Trophoblast cell (in vitro differentiated cells and primary cell): Measurements from ENCODE around the gene MAGED4B.
"Not testable (repeated sequence)": the region's sequence is repeated elsewhere in the genome, so short reads cannot be mapped to it uniquely, and the experiment has no call there.

Experiments used
- DNase-seq, 2 donors: peaks; one replicate each; pipeline ENCODE4 v3.0.0-alpha.2; 2016
- H2AFZ ChIP-seq: 2 replicates; pipeline ENCODE4 v1.6.1; 2013; ENCODE audit warnings: low read length, moderate library complexity, mild to moderate bottlenecking; ENCODE audit not compliant: insufficient read depth, poor library complexity
- H2AK5ac ChIP-seq: 2 replicates; pipeline ENCODE4 v1.6.1; 2013; ENCODE audit warnings: mild to moderate bottlenecking, low read length
- H2BK120ac ChIP-seq: 2 replicates; pipeline ENCODE4 v1.6.1; 2013; ENCODE audit warnings: low read length, mild to moderate bottlenecking, moderate library complexity; ENCODE audit not compliant: insufficient read depth, poor library complexity
- H2BK12ac ChIP-seq: 2 replicates; pipeline ENCODE4 v1.6.1; 2013; ENCODE audit warnings: mild to moderate bottlenecking, low read length, moderate library complexity
- H2BK5ac ChIP-seq: 2 replicates; pipeline ENCODE4 v1.6.1; 2013; ENCODE audit warnings: low read length, low read depth, moderate library complexity, mild to moderate bottlenecking; ENCODE audit not compliant: poor library complexity
- H3K14ac ChIP-seq: 2 replicates; pipeline ENCODE4 v1.6.1; 2013; ENCODE audit warnings: mild to moderate bottlenecking, low read length
- H3K18ac ChIP-seq: 2 replicates; pipeline ENCODE4 v1.6.1; 2013; ENCODE audit warnings: mild to moderate bottlenecking, low read length
- H3K23ac ChIP-seq: 2 replicates; pipeline ENCODE4 v1.6.1; 2013; ENCODE audit warnings: low read length
- H3K27ac ChIP-seq: 2 replicates; pipeline ENCODE4 v1.5.1; 2013; ENCODE audit warnings: low read depth, mild to moderate bottlenecking, inconsistent platforms, low read length, moderate library complexity
- H3K27me3 ChIP-seq: 2 replicates; pipeline ENCODE4 v1.6.1; 2013; ENCODE audit warnings: inconsistent platforms, mild to moderate bottlenecking, low read length, moderate library complexity; ENCODE audit not compliant: insufficient read depth
- H3K36me3 ChIP-seq, 2 experiments: 1 replicate in 1 of 2; 2 replicates in 1 of 2; pipeline ENCODE4 v1.6.1; 2013; ENCODE audit warnings: low read length in 2 of 2, mild to moderate bottlenecking in 2 of 2, moderate library complexity in 1 of 2; ENCODE audit not compliant: insufficient read depth in 2 of 2, control insufficient read depth in 1 of 2
- H3K4ac ChIP-seq: 2 replicates; pipeline ENCODE4 v1.6.1; 2013; ENCODE audit warnings: low read depth, mild to moderate bottlenecking, low read length, moderate library complexity
- H3K4me1 ChIP-seq, 2 experiments: 1 replicate in 1 of 2; 2 replicates in 1 of 2; pipeline ENCODE4 v1.6.1; 2013; ENCODE audit warnings: low read length in 2 of 2, mild to moderate bottlenecking in 2 of 2, moderate library complexity in 1 of 2; ENCODE audit not compliant: insufficient read depth in 2 of 2, control insufficient read depth in 1 of 2
- H3K4me2 ChIP-seq: 2 replicates; pipeline ENCODE4 v1.6.1; 2013; ENCODE audit warnings: inconsistent platforms, mild to moderate bottlenecking, low read length, moderate library complexity
- H3K4me3 ChIP-seq: 2 replicates; pipeline ENCODE4 v1.5.1; 2013; ENCODE audit warnings: mild to moderate bottlenecking, low read depth, low read length, inconsistent platforms
- H3K79me1 ChIP-seq: one replicate; pipeline ENCODE4 v1.6.1; 2013; ENCODE audit warnings: low read length
- H3K79me2 ChIP-seq: 2 replicates; pipeline ENCODE4 v1.6.1; 2013; ENCODE audit warnings: low read length, mild to moderate bottlenecking; ENCODE audit not compliant: control insufficient read depth, insufficient read depth, poor library complexity
- H3K9ac ChIP-seq: 2 replicates; pipeline ENCODE4 v1.6.1; 2013; ENCODE audit warnings: mild to moderate bottlenecking, low read length
- H3K9me3 ChIP-seq: 2 replicates; pipeline ENCODE4 v1.6.1; 2013; ENCODE audit warnings: low read depth, mild to moderate bottlenecking, control low read depth, inconsistent platforms, low read length; ENCODE audit not compliant: insufficient read depth
- H4K12ac ChIP-seq: 2 replicates; pipeline ENCODE4 v1.6.1; 2013; ENCODE audit warnings: low read depth, mild to moderate bottlenecking, low read length, moderate library complexity
- H4K8ac ChIP-seq: 2 replicates; pipeline ENCODE4 v1.6.1; 2013; ENCODE audit warnings: low read depth, mild to moderate bottlenecking, low read length, moderate library complexity
- H4K91ac ChIP-seq: one replicate; pipeline ENCODE4 v1.6.1; 2013; ENCODE audit warnings: low read depth, mild to moderate bottlenecking, low read length, moderate library complexity
- WGBS: extraction: QIAGEN DNeasy Blood & Tissue Kit; methylation state at CpG from one replicate; pipeline ENCODE4 v1.1.7; 2013; ENCODE audit warnings: missing lambda C conversion rate; ENCODE audit not compliant: insufficient read length, insufficient coverage; ENCODE audit errors: extremely low coverage; 5-methylcytosine and 5-hydroxymethylcytosine counted together

The MAGED4B gene

GRCh38 chrX:52042288-52042687, 26.7 kb downstream of the MAGED4B start:
- H4K91ac ChIP-seq, H3K23ac ChIP-seq, H3K18ac ChIP-seq, H3K9ac ChIP-seq, H3K27me3 ChIP-seq, H3K4me1 ChIP-seq, H3K9me3 ChIP-seq, H2AK5ac ChIP-seq, DNase-seq, H4K8ac ChIP-seq, H3K4me2 ChIP-seq, H3K27ac ChIP-seq, H2BK5ac ChIP-seq, H2BK12ac ChIP-seq, H4K12ac ChIP-seq, H3K4me3 ChIP-seq, H3K79me2 ChIP-seq, H2BK120ac ChIP-seq, H3K36me3 ChIP-seq, H3K4ac ChIP-seq, H2AFZ ChIP-seq, H3K79me1 ChIP-seq, H3K14ac ChIP-seq: not testable (repeated sequence)
- WGBS, result no CpG with 5 or more reads among the region's 6 CpGs

GRCh38 chrX:52034211-52034610, 34.8 kb downstream of the MAGED4B start:
- H3K27ac ChIP-seq, result no peak overlapping the region
- H3K9me3 ChIP-seq, result no peaks in the 10 kb centered on the region
- H3K4me2 ChIP-seq, result no peak overlapping the region
- no peak overlapping the region for H3K4me3 ChIP-seq
- no peaks in the 10 kb centered on the region for H3K27me3 ChIP-seq
- no peak for DNase-seq
- no peak overlapping the region for H2BK12ac ChIP-seq
- no peak overlapping the region for H3K14ac ChIP-seq
- H3K18ac ChIP-seq, result no peak overlapping the region
- WGBS, result no CpG with 5 or more reads among the region's 1 CpG
- no peak overlapping the region for H3K4ac ChIP-seq
- no peak overlapping the region for H3K23ac ChIP-seq
- no peak overlapping the region for H2AFZ ChIP-seq
- H4K12ac ChIP-seq, result no peak overlapping the region
- no peaks in the 10 kb centered on the region for H3K36me3 ChIP-seq
- no peaks in the 10 kb centered on the region for H3K4me1 ChIP-seq
- no peak overlapping the region for H2BK120ac ChIP-seq
- no peaks in the 10 kb centered on the region for H3K79me1 ChIP-seq
- no peak overlapping the region for H2BK5ac ChIP-seq
- no peak overlapping the region for H4K91ac ChIP-seq
- no peaks in the 10 kb centered on the region for H3K79me2 ChIP-seq
- no peak overlapping the region for H3K9ac ChIP-seq
- H2AK5ac ChIP-seq, result no peak overlapping the region
- H4K8ac ChIP-seq, result no peak overlapping the region

- no peak overlapping the region for H3K4me2 ChIP-seq
- H2BK120ac ChIP-seq, result no peak overlapping the region
- no peak overlapping the region for H3K4me3 ChIP-seq
- no peaks in the 10 kb centered on the region for H3K27me3 ChIP-seq
- no peak overlapping the region for H3K18ac ChIP-seq
- H3K23ac ChIP-seq, result no peak overlapping the region
- no peak overlapping the region for H4K12ac ChIP-seq
- H4K91ac ChIP-seq, result no peak overlapping the region
- no peak overlapping the region for H2AFZ ChIP-seq
- no peaks in the 10 kb centered on the region for H3K4me1 ChIP-seq
- H2AK5ac ChIP-seq, result no peak overlapping the region
- H3K79me2 ChIP-seq, result no peaks in the 10 kb centered on the region
- H2BK5ac ChIP-seq, result no peak overlapping the region
- H2BK12ac ChIP-seq, result no peak overlapping the region
- no peaks in the 10 kb centered on the region for H3K79me1 ChIP-seq
- no peaks in the 10 kb centered on the region for H3K36me3 ChIP-seq
- no peak overlapping the region for H3K27ac ChIP-seq
- no peak overlapping the region for H3K9ac ChIP-seq
- DNase-seq, result no peak
- no CpG with 5 or more reads among the region's 2 CpGs for WGBS
- no peak overlapping the region for H3K4ac ChIP-seq
- H3K9me3 ChIP-seq, result no peaks in the 10 kb centered on the region
- H3K14ac ChIP-seq, result no peak overlapping the region
- H4K8ac ChIP-seq, result no peak overlapping the region
Measured at GRCh38 chrX:52031371-52031770, 37.6 kb downstream of the MAGED4B start.

- WGBS, result no CpG with 5 or more reads among the region's 3 CpGs
- Histone ChIP-seq H3K9me3 (no peaks in the 10 kb centered on the region), H3K4me1 (no peaks in the 10 kb centered on the region), H3K79me2 (no peaks in the 10 kb centered on the region), H2BK120ac (no peak overlapping the region), H4K91ac (no peak overlapping the region), H2BK5ac (no peak overlapping the region), H2AFZ (no peak overlapping the region), H3K27me3 (no peaks in the 10 kb centered on the region), H2AK5ac (no peak overlapping the region), H3K4me3 (no peak overlapping the region), H3K4ac (no peak overlapping the region), H3K9ac (no peak overlapping the region), H3K23ac (no peak overlapping the region), H3K36me3 (no peaks in the 10 kb centered on the region), H3K27ac (no peak overlapping the region), H3K4me2 (no peak overlapping the region), H4K12ac (no peak overlapping the region), H3K79me1 (no peaks in the 10 kb centered on the region), H4K8ac (no peak overlapping the region), H3K14ac (no peak overlapping the region), H2BK12ac (no peak overlapping the region), H3K18ac (no peak overlapping the region)
- no peak for DNase-seq
Measured at GRCh38 chrX:52015794-52016193, 53.2 kb downstream of the MAGED4B start.
